ENCODE data around the gene CARD10.
A peak's percentile ranks its signal among the peaks of the same experiment; 100 is the strongest.

The CARD10 gene, protein sequence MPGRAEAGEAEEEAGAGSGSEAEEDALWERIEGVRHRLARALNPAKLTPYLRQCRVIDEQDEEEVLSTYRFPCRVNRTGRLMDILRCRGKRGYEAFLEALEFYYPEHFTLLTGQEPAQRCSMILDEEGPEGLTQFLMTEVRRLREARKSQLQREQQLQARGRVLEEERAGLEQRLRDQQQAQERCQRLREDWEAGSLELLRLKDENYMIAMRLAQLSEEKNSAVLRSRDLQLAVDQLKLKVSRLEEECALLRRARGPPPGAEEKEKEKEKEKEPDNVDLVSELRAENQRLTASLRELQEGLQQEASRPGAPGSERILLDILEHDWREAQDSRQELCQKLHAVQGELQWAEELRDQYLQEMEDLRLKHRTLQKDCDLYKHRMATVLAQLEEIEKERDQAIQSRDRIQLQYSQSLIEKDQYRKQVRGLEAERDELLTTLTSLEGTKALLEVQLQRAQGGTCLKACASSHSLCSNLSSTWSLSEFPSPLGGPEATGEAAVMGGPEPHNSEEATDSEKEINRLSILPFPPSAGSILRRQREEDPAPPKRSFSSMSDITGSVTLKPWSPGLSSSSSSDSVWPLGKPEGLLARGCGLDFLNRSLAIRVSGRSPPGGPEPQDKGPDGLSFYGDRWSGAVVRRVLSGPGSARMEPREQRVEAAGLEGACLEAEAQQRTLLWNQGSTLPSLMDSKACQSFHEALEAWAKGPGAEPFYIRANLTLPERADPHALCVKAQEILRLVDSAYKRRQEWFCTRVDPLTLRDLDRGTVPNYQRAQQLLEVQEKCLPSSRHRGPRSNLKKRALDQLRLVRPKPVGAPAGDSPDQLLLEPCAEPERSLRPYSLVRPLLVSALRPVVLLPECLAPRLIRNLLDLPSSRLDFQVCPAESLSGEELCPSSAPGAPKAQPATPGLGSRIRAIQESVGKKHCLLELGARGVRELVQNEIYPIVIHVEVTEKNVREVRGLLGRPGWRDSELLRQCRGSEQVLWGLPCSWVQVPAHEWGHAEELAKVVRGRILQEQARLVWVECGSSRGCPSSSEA

DNA sequence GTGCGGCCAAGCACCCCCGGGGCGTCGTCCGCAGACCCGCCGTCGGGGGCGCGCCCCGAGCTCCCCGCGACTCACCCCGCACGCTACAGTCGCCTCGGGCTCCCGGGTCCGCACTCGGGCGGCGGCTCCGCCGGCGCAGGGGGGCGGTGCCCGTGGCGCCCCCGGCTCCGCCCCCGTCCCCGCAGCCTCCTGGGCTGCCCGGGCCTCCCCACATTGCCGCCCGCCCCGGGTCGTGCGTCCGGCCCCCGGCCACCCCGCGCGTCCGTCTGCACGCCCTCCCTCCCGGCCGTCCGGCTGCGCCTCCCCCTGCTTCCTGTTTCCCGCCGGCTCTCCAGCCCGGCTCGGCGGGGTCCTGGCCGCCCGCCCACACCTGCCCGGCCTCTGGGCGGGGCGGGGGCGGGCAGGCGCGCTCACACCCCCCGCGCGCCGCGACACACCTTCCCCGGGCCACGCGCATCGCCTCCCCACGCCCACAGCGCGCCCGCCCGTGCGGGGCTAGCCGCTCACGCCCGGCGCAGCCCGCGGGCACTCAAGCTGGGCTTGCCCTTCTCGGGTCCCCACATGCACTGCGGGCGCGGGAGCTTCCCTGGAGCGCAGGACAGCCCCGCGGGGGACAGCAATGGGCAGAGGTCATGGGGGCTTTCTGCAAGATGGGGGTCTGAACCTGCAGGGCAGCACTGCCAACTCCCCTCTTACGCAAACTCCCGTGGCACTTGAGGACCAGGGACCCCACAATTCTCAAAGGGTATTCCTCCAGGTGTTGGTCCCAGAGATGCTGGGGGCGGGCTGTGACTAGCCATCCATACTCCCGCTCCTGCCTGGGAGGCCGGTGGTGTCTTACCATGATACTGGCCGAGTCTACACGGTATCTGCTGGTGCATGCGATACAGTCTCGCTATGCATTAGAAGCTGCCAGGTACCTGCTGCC is at the start of gene CARD10:
TSS of gene CARD10 (minus strand) at position 148 of the 928 bp plus-strand sequence. CDS start 215 bp downstream, outside the sequence.
- Histone ChIP-seq H3K27me3 (ENCODE audit: insufficient read depth, insufficient read length) (peaks cover 26% of the 10 kb centered on the region), H3K4me1 (ENCODE audit: insufficient read depth, insufficient read length) (peaks cover 10% of the 10 kb centered on the region), H3K36me3 (ENCODE audit: insufficient read depth, insufficient read length, low read length) (peaks cover 16% of the 10 kb centered on the region), H3K9ac (ENCODE audit: insufficient read length, low read depth) (peak within 1 kb of the TSS; percentile 89), H3K4me3 (ENCODE audit: insufficient read length, low read depth) (peak within 1 kb of the TSS; percentile 71), H3K9me3 (ENCODE audit: insufficient read depth, low read length) (peaks cover 5% of the 10 kb centered on the region; the same call in 1 of the 2 replicates)
- no peak for DNase-seq (ENCODE audit: low read depth, low spot score)
- TF ChIP-seq SUZ12 (IDR thresholded peaks at IDR 0.05; ENCODE audit: extremely low read depth, insufficient read depth, insufficient read length) (no peak), ZNF274 (IDR thresholded peaks at IDR 0.05; ENCODE audit: low read depth, low read length) (no peak), YY1 (IDR thresholded peaks at IDR 0.05; ENCODE audit: insufficient read depth, insufficient read length) (no peak)

- no peak for TF ChIP-seq YY1 (IDR thresholded peaks at IDR 0.05; ENCODE audit: insufficient read depth, insufficient read length)
- no peak for TF ChIP-seq ZNF274 (IDR thresholded peaks at IDR 0.05; ENCODE audit: low read depth, low read length)
- no peak for TF ChIP-seq SUZ12 (IDR thresholded peaks at IDR 0.05; ENCODE audit: extremely low read depth, insufficient read depth, insufficient read length)
- Histone ChIP-seq H3K9ac (ENCODE audit: insufficient read length, low read depth) (peak overlapping the region; percentile 32), H3K4me1 (ENCODE audit: insufficient read depth, insufficient read length) (peaks cover 17% of the 10 kb centered on the region), H3K27me3 (ENCODE audit: insufficient read depth, insufficient read length) (no peaks in the 10 kb centered on the region), H3K36me3 (ENCODE audit: insufficient read depth, insufficient read length, low read length) (peaks cover 46% of the 10 kb centered on the region), H3K4me3 (ENCODE audit: insufficient read length, low read depth) (no peak overlapping the region), H3K9me3 (ENCODE audit: insufficient read depth, low read length) (no peaks in the 10 kb centered on the region)
- no peak for DNase-seq (ENCODE audit: low read depth, low spot score)
Observed at GRCh38 chr22:37568448-37569008, 49.3 kb upstream of the CARD10 start.

DNA sequence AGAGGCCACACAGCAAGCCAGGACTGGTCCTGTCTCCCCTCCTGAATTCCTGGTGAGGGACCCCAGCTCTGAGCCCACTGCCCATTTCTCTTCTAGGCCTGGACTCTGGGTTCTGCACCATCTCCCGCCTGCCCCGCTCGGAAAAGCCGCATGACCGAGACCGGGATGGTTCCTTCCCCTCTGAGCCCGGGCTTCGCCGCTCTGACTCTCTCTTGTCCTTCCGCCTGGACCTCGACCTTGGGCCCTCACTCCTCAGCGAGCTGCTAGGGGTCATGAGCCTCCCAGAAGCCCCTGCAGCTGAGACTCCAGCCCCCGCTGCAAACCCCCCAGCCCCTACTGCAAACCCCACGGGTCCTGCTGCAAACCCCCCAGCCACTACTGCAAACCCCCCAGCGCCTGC is 48.8 kb upstream of the CARD10 start:
- Histone ChIP-seq H3K4me1 (ENCODE audit: insufficient read depth, insufficient read length) (peaks cover 19% of the 10 kb centered on the region), H3K27me3 (ENCODE audit: insufficient read depth, insufficient read length) (no peaks in the 10 kb centered on the region), H3K36me3 (ENCODE audit: insufficient read depth, insufficient read length, low read length) (peaks cover 46% of the 10 kb centered on the region), H3K9me3 (ENCODE audit: insufficient read depth, low read length) (no peaks in the 10 kb centered on the region), H3K4me3 (ENCODE audit: insufficient read length, low read depth) (no peak overlapping the region), H3K9ac (ENCODE audit: insufficient read length, low read depth) (no peak overlapping the region)
- no peak for TF ChIP-seq YY1 (IDR thresholded peaks at IDR 0.05; ENCODE audit: insufficient read depth, insufficient read length)
- TF ChIP-seq SUZ12 (IDR thresholded peaks at IDR 0.05; ENCODE audit: extremely low read depth, insufficient read depth, insufficient read length): no peak
- no peak for TF ChIP-seq ZNF274 (IDR thresholded peaks at IDR 0.05; ENCODE audit: low read depth, low read length)
- DNase-seq (ENCODE audit: low read depth, low spot score): no peak

DNA sequence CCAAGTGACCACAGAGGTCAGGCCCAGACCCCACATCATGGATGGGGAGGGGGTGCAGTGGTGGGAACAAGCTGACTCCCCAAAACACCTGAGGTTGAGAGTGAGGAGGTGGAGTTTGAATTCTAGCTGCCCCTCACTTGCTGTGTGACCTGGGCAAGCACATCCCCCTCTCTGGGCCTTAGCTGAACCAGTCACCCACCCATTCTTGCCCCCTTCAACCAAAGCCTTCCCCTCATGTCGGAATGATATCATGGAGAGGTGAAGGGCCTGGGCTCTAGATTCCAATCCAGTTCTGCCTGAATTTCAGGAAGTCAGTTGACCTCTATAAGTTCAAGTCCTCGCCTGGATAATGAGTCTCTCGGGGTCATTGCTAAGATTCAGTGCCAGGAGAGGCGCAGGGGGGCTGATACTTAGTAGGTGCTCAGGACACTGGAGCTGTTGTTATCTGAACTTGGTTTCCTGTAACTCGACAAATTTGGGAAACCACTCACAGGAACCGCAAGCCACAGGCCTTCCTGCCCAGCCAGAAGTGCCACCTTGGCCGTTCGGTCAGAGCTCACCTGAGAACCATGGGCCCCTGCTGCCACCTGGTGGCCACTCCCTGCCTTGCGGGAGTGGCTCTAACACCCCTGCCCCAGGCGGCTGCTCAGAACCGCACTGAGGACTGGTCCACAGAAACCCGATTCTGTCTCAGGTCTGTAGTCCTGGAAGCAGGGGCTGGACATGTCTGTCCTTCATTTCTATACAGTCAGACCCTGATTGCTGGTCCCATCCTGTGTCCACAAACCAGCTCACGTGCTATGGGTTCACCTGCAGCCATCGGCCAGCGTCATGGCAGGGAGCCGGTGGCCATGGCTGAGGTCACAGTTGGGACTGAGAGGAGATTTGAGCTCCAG is 47.9 kb upstream of the CARD10 start:
- TF ChIP-seq YY1 (IDR thresholded peaks at IDR 0.05; ENCODE audit: insufficient read depth, insufficient read length) (no peak), SUZ12 (IDR thresholded peaks at IDR 0.05; ENCODE audit: extremely low read depth, insufficient read depth, insufficient read length) (no peak), ZNF274 (IDR thresholded peaks at IDR 0.05; ENCODE audit: low read depth, low read length) (no peak)
- peaks cover 50% of the 10 kb centered on the region for H3K36me3 ChIP-seq (ENCODE audit: insufficient read depth, insufficient read length, low read length)
- H3K4me3 ChIP-seq (ENCODE audit: insufficient read length, low read depth): no peak overlapping the region
- DNase-seq (ENCODE audit: low read depth, low spot score): peak; percentile 50
- H3K4me1 ChIP-seq (ENCODE audit: insufficient read depth, insufficient read length): peaks cover 24% of the 10 kb centered on the region
- no peak overlapping the region for H3K9ac ChIP-seq (ENCODE audit: insufficient read length, low read depth)
- no peaks in the 10 kb centered on the region for H3K9me3 ChIP-seq (ENCODE audit: insufficient read depth, low read length)
- no peaks in the 10 kb centered on the region for H3K27me3 ChIP-seq (ENCODE audit: insufficient read depth, insufficient read length)

GRCh38 chr22:37566329-37566837 is 47.2 kb upstream of the CARD10 start:
- Histone ChIP-seq H3K4me1 (ENCODE audit: insufficient read depth, insufficient read length) (peaks cover 27% of the 10 kb centered on the region), H3K9ac (ENCODE audit: insufficient read length, low read depth) (no peak overlapping the region), H3K27me3 (ENCODE audit: insufficient read depth, insufficient read length) (no peaks in the 10 kb centered on the region)

More at GRCh38 chr22:37566329-37566837, 47.2 kb upstream of the CARD10 start:
- TF ChIP-seq YY1 (IDR thresholded peaks at IDR 0.05; ENCODE audit: insufficient read depth, insufficient read length) (no peak), SUZ12 (IDR thresholded peaks at IDR 0.05; ENCODE audit: extremely low read depth, insufficient read depth, insufficient read length) (no peak), ZNF274 (IDR thresholded peaks at IDR 0.05; ENCODE audit: low read depth, low read length) (no peak)
- no peak overlapping the region for H3K4me3 ChIP-seq (ENCODE audit: insufficient read length, low read depth)
- peaks cover 54% of the 10 kb centered on the region for H3K36me3 ChIP-seq (ENCODE audit: insufficient read depth, insufficient read length, low read length)
- no peak for DNase-seq (ENCODE audit: low read depth, low spot score)
- no peaks in the 10 kb centered on the region for H3K9me3 ChIP-seq (ENCODE audit: insufficient read depth, low read length)
